OCI-LY3 (cell line): ENCODE data around the gene WSB2.

Source experiments
- H2AFZ ChIP-seq: fragments of 200-600, 300-600 bp; shearing (Covaris generic); 2 replicates; pipeline ENCODE4 v1.6.0; 2014; ENCODE audit warnings: antibody characterized with exemption, low read depth, low read length
- H3K27ac ChIP-seq: fragments of 200-600, 300-600 bp; sonication (generic); 2 replicates; pipeline ENCODE4 v1.5.1; 2014; ENCODE audit warnings: mild to moderate bottlenecking, low read length, moderate library complexity, mixed read lengths
- H3K27me3 ChIP-seq: fragments of 200-600, 300-600 bp; sonication (generic); 2 replicates; pipeline ENCODE4 v1.6.1; 2014; ENCODE audit warnings: low read depth, low read length, mixed read lengths
- H3K36me3 ChIP-seq: fragments of 200-600, 300-600 bp; sonication (generic); replicated peaks from 2 replicates; pipeline ENCODE3; 2014; ENCODE audit warnings: low read depth, low read length, mixed read lengths
- H3K4me1 ChIP-seq: fragments of 300-600, 200-600 bp; sonication (generic); 2 replicates; pipeline ENCODE4 v1.6.1; 2014; ENCODE audit warnings: low read length, mixed read lengths
- H3K4me2 ChIP-seq: fragments of 200-600, 300-600 bp; sonication (generic); 2 replicates; pipeline ENCODE4 v1.6.1; 2014; ENCODE audit warnings: low read length, mixed read lengths
- H3K4me3 ChIP-seq: fragments of 300-600, 200-600 bp; sonication (generic); 2 replicates; pipeline ENCODE4 v1.5.1; 2014; ENCODE audit warnings: antibody characterized with exemption, mild to moderate bottlenecking, low read length, moderate library complexity
- H3K79me2 ChIP-seq: fragments of 300-600, 200-600 bp; shearing (Covaris generic); 2 replicates; pipeline ENCODE4 v1.6.1; 2014; ENCODE audit warnings: mild to moderate bottlenecking, low read length, mixed read lengths
- H3K9ac ChIP-seq: fragments of 300-600, 200-600 bp; shearing (Covaris generic); 2 replicates; pipeline ENCODE4 v1.6.0; 2014; ENCODE audit warnings: mild to moderate bottlenecking, low read length, moderate library complexity
- H3K9me3 ChIP-seq: fragments of 200-600, 300-600 bp; shearing (Covaris generic); 2 replicates; pipeline ENCODE4 v1.6.1; 2014; ENCODE audit warnings: low read length, mixed read lengths; ENCODE audit not compliant: insufficient read depth
- H4K20me1 ChIP-seq: fragments of 200-600, 300-600 bp; sonication (generic); 2 replicates; pipeline ENCODE4 v1.6.1; 2016; ENCODE audit warnings: low read length, mixed read lengths; ENCODE audit not compliant: insufficient read depth
- EZH2phosphoT487 ChIP-seq: fragments of 200-600 bp; shearing (Covaris generic); IDR thresholded peaks from 2 replicates; pipeline ENCODE4 v1.6.1; 2018; ENCODE audit warnings: antibody characterized with exemption, mixed run types, low read depth
- TF ChIP-seq, protein P1 (sequence below): fragments of 200-600, 300-600 bp; sonication (generic); IDR thresholded peaks from 2 replicates; pipeline ENCODE4 v1.5.1; 2014; ENCODE audit warnings: antibody characterized with exemption, low read length, low read depth

The WSB2 gene

DNA sequence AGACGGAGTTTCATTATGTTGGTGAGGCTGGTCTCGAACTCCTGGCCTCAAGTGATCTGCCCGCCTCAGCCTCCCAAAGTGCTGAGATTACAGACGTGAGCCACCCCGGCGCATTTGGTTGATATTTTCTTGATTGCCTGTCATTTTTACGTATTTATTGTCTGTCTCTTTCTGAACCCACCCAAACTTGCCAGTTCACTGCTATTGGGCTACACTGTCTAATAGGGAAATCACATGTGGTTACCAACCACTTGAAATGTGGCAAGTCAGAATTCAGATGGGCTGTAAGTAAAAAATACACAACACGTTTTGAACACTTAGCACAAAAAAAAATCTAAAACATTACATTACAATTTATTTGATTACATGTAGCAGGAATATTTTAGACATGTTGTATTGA, 2.1 kb downstream of the WSB2 start:
- H2AFZ ChIP-seq, result no peak overlapping the region
- no peaks in the 10 kb centered on the region for H3K9me3 ChIP-seq
- peaks cover 20% of the 10 kb centered on the region for H3K4me1 ChIP-seq
- no peak overlapping the region for H3K4me3 ChIP-seq
- H4K20me1 ChIP-seq, result no peaks in the 10 kb centered on the region
- no peak for TF ChIP-seq EZH2phosphoT487
- H3K27me3 ChIP-seq, result no peaks in the 10 kb centered on the region
- peaks cover 14% of the 10 kb centered on the region for H3K79me2 ChIP-seq
- H3K4me2 ChIP-seq, result no peak overlapping the region
- no peak overlapping the region for H3K27ac ChIP-seq
- no peak overlapping the region for H3K9ac ChIP-seq
- H3K36me3 ChIP-seq, result no peaks in the 10 kb centered on the region

DNA sequence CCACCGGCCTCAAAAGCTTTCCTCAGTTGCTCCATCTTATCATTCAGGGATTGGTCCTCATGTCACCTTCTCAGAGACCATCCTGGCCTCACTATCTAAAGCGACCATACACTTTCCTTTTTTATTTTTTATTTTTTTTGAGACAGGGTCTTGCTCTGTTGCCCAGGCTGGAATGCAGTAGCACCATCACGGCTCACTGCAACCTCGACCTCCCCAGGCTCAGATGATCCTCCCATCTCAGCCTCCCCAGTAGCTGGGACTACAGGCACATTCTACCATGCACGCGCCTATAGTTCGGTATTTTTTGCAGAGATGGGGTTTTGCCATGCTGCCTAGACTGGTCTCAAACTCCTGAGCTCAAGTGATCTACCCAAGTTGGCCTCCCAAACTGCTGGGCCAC, 2.8 kb downstream of the WSB2 start:
- H4K20me1 ChIP-seq, result no peaks in the 10 kb centered on the region
- H3K9ac ChIP-seq, result no peak overlapping the region
- H3K4me3 ChIP-seq, result no peak overlapping the region
- H3K79me2 ChIP-seq, result peaks cover 14% of the 10 kb centered on the region
- H3K27me3 ChIP-seq, result no peaks in the 10 kb centered on the region
- TF ChIP-seq, protein P1, sequence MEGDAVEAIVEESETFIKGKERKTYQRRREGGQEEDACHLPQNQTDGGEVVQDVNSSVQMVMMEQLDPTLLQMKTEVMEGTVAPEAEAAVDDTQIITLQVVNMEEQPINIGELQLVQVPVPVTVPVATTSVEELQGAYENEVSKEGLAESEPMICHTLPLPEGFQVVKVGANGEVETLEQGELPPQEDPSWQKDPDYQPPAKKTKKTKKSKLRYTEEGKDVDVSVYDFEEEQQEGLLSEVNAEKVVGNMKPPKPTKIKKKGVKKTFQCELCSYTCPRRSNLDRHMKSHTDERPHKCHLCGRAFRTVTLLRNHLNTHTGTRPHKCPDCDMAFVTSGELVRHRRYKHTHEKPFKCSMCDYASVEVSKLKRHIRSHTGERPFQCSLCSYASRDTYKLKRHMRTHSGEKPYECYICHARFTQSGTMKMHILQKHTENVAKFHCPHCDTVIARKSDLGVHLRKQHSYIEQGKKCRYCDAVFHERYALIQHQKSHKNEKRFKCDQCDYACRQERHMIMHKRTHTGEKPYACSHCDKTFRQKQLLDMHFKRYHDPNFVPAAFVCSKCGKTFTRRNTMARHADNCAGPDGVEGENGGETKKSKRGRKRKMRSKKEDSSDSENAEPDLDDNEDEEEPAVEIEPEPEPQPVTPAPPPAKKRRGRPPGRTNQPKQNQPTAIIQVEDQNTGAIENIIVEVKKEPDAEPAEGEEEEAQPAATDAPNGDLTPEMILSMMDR, result no peak
- no peak for TF ChIP-seq EZH2phosphoT487
- H3K27ac ChIP-seq, result no peak overlapping the region
- H3K36me3 ChIP-seq, result no peaks in the 10 kb centered on the region
- no peaks in the 10 kb centered on the region for H3K9me3 ChIP-seq
- peaks cover 19% of the 10 kb centered on the region for H3K4me1 ChIP-seq
- H2AFZ ChIP-seq, result no peak overlapping the region
- no peak overlapping the region for H3K4me2 ChIP-seq

DNA sequence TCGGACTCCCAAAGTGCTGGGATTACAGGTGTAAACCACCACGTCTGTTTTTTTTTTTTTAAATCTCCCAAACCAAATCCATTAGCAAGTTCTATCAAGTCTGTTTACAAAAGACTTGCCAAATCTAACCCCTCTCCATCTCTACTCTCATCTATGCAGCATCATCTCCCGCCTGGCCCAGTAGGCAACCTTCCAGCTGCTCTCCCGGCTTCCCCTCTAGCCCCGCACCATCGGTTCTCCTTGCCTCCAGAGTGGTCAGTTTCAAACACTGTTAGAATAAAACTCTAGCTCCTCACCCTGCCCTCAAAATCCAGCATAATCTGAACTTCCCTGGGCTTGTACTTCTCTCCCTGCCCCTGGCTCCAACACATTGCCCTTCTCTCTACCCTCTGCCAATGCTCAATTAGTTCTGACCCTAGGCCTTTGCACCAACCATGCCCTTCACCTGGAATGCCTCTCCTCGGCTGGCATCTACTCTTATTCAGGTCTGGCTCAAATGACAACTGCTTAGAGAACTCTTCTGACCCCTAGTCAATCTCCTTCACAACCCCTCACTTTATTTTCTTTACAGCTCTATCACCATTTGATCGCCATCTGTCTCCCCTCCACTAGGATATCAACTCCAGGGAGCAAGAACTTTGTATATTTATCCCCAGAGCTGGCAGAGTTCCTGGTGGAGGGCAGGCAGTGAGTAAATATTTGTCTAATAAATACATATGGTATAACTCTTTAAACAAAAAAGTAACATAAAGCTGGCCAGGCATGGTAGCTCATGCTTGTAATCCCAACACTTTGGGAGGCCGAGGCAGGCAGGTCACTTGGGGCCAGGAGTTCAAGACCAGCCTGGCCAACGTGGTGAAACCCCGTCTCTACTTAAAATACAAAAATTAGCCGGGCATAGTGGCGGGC, 4.9 kb downstream of the WSB2 start:
- TF ChIP-seq, protein P1, result no peak
- TF ChIP-seq EZH2phosphoT487, result no peak
- Histone ChIP-seq H3K9ac (no peak overlapping the region), H3K79me2 (peaks cover 14% of the 10 kb centered on the region), H3K36me3 (peaks cover 3% of the 10 kb centered on the region), H3K4me1 (peaks cover 12% of the 10 kb centered on the region), H4K20me1 (no peaks in the 10 kb centered on the region), H3K4me3 (no peak overlapping the region), H3K27ac (no peak overlapping the region), H3K9me3 (no peaks in the 10 kb centered on the region), H3K4me2 (no peak overlapping the region), H2AFZ (no peak overlapping the region), H3K27me3 (no peaks in the 10 kb centered on the region)

DNA sequence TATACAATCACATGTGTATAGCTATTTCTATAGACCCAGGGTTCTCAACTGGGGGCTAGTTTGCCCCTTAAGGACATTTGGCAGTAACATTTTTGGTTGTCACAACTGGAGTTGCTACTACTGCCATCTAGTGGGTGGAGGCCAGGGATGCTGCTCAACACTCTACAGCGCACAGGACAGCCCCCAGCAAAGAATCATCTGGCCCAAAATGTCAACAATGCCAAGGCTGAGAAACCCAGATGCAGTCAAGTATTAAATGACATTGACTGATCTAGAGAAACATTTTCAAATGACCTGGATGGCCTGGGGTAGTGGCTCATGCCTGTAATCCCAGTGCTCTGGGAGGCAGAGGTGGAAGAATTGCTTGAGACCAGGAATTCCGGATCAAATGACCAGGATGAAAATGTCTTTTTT, 5.8 kb downstream of the WSB2 start:
- no peak overlapping the region for H3K4me2 ChIP-seq
- peaks cover 9% of the 10 kb centered on the region for H3K79me2 ChIP-seq
- peaks cover 10% of the 10 kb centered on the region for H3K4me1 ChIP-seq
- no peaks in the 10 kb centered on the region for H3K27me3 ChIP-seq
- H3K9me3 ChIP-seq, result no peaks in the 10 kb centered on the region
- peaks cover 6% of the 10 kb centered on the region for H3K36me3 ChIP-seq
- H3K27ac ChIP-seq, result no peak overlapping the region
- H3K9ac ChIP-seq, result no peak overlapping the region
- H3K4me3 ChIP-seq, result no peak overlapping the region
- no peak overlapping the region for H2AFZ ChIP-seq
- TF ChIP-seq, protein P1, result peak; percentile 74
- no peak for TF ChIP-seq EZH2phosphoT487
- H4K20me1 ChIP-seq, result no peaks in the 10 kb centered on the region
